ENCODE measurements around the gene SCNN1B. TPM values are rescaled to one million over a fixed set of nuclear protein-coding genes. Genes with fewer than 3 reads are reported as not detected.

Gene SCNN1B
- total RNA-seq, 1 donor from 2014 or later: not detected

GRCh38 chr16:23334950-23335349, 32.8 kb downstream of the SCNN1B start:
- TF ChIP-seq CTCF (conservative IDR thresholded peaks at IDR 0.05): no peak
- H3K27me3 Mint-ChIP-seq (ENCODE audit: low read depth): peaks cover 9% of the 10 kb centered on the region
- no peak overlapping the region for H3K27ac Mint-ChIP-seq (ENCODE audit: unreplicated experiment)
- H3K4me3 Mint-ChIP-seq: no peak overlapping the region
- no peaks in the 10 kb centered on the region for H3K36me3 Mint-ChIP-seq (ENCODE audit: low read depth)
- H3K4me1 Mint-ChIP-seq: no peaks in the 10 kb centered on the region
- H3K9me3 Mint-ChIP-seq: no peaks in the 10 kb centered on the region
- DNase-seq (ENCODE audit: low read depth, low spot score): no peak

- no peak for DNase-seq (ENCODE audit: low read depth, low spot score)
- no peak for TF ChIP-seq CTCF (conservative IDR thresholded peaks at IDR 0.05)
- peaks cover 12% of the 10 kb centered on the region for H3K27me3 Mint-ChIP-seq (ENCODE audit: low read depth)
These were observed 35.9 kb downstream of the SCNN1B start for GRCh38 chr16:23337836-23338550.

GRCh38 chr16:23339787-23340186, 37.7 kb downstream of the SCNN1B start:
- Mint-ChIP-seq H3K4me3 (no peak overlapping the region), H3K27ac (ENCODE audit: unreplicated experiment) (no peak overlapping the region), H3K27me3 (ENCODE audit: low read depth) (peaks cover 14% of the 10 kb centered on the region)

More at GRCh38 chr16:23337836-23338550, 35.9 kb downstream of the SCNN1B start:
- no peaks in the 10 kb centered on the region for H3K9me3 Mint-ChIP-seq
- no peak overlapping the region for H3K4me3 Mint-ChIP-seq
- H3K36me3 Mint-ChIP-seq (ENCODE audit: low read depth): no peaks in the 10 kb centered on the region
- no peak overlapping the region for H3K27ac Mint-ChIP-seq (ENCODE audit: unreplicated experiment)
- H3K4me1 Mint-ChIP-seq: no peaks in the 10 kb centered on the region

DNA sequence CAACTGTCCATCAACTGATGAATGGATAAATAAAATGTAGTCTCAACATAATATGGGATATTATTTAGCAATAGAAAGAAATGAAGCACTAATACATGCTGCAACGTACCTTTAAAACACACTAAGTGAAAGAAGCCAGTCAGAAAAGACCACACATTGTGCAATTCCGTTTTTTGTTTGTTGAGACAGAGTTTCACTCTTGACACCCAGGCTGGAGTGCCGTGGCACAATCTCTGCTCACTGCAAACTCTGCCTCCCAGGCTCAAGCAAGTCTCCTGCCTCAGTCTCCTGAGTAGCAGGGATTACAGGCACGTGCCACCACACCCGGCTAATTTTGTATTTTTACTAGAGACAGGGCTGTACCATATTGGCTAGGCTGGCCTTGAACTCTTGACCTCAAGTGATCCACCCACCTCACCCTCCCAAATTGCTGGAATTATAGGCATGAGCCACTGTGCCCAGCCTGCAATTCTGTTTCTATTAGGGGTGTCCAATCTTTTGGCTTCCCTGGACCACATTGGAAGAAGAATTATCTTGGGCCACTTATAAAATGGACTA, 40.1 kb downstream of the SCNN1B start:
- Mint-ChIP-seq H3K36me3 (ENCODE audit: low read depth) (no peaks in the 10 kb centered on the region), H3K9me3 (no peaks in the 10 kb centered on the region), H3K27me3 (ENCODE audit: low read depth) (peaks cover 18% of the 10 kb centered on the region), H3K4me1 (no peaks in the 10 kb centered on the region), H3K27ac (ENCODE audit: unreplicated experiment) (no peak overlapping the region), H3K4me3 (no peak overlapping the region)
- no peak for DNase-seq (ENCODE audit: low read depth, low spot score)
- no peak for TF ChIP-seq CTCF (conservative IDR thresholded peaks at IDR 0.05)

More at GRCh38 chr16:23339787-23340186, 37.7 kb downstream of the SCNN1B start:
- H3K36me3 Mint-ChIP-seq (ENCODE audit: low read depth): no peaks in the 10 kb centered on the region
- no peak for TF ChIP-seq CTCF (conservative IDR thresholded peaks at IDR 0.05)
- DNase-seq (ENCODE audit: low read depth, low spot score): no peak
- H3K9me3 Mint-ChIP-seq: no peaks in the 10 kb centered on the region
- no peaks in the 10 kb centered on the region for H3K4me1 Mint-ChIP-seq

GRCh38 chr16:23343643-23344612, 41.8 kb downstream of the SCNN1B start:
- no peak for TF ChIP-seq CTCF (conservative IDR thresholded peaks at IDR 0.05)
- Mint-ChIP-seq H3K27me3 (ENCODE audit: low read depth) (peaks cover 26% of the 10 kb centered on the region), H3K4me3 (no peak overlapping the region), H3K4me1 (no peaks in the 10 kb centered on the region), H3K27ac (ENCODE audit: unreplicated experiment) (no peak overlapping the region), H3K9me3 (no peaks in the 10 kb centered on the region), H3K36me3 (ENCODE audit: low read depth) (no peaks in the 10 kb centered on the region)
- no peak for DNase-seq (ENCODE audit: low read depth, low spot score)
